ENCODE results near the gene RASGEF1B.

DNA sequence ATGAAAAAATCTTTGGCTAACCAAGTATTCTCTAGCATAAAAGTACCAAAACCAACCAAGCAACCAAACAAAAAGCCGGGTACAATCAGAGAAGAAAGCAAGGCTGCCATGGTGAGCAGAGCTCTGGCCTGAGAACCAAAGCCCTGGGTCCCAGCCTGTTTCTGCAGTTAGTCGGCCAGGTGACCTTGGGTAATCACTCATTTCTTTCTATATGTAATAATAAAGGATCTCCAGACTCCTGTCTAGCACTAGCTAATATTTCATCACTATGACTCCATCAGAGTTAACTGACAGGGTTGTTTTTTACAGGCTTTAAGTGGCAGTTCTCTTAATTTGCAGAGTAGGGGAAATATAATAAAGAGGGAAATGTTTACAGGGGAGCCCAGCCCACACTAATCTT is 34.0 kb upstream of the RASGEF1B start:
- TF ChIP-seq, protein P1, sequence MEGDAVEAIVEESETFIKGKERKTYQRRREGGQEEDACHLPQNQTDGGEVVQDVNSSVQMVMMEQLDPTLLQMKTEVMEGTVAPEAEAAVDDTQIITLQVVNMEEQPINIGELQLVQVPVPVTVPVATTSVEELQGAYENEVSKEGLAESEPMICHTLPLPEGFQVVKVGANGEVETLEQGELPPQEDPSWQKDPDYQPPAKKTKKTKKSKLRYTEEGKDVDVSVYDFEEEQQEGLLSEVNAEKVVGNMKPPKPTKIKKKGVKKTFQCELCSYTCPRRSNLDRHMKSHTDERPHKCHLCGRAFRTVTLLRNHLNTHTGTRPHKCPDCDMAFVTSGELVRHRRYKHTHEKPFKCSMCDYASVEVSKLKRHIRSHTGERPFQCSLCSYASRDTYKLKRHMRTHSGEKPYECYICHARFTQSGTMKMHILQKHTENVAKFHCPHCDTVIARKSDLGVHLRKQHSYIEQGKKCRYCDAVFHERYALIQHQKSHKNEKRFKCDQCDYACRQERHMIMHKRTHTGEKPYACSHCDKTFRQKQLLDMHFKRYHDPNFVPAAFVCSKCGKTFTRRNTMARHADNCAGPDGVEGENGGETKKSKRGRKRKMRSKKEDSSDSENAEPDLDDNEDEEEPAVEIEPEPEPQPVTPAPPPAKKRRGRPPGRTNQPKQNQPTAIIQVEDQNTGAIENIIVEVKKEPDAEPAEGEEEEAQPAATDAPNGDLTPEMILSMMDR (CRISPR knock-in tag; IDR thresholded peaks at IDR 0.05), result no peak
- TF ChIP-seq BCL6 (CRISPR knock-in tag; IDR thresholded peaks at IDR 0.05) (no peak), ZNF451 (CRISPR knock-in tag; IDR thresholded peaks at IDR 0.05) (no peak), TGIF2 (CRISPR knock-in tag; IDR thresholded peaks at IDR 0.05) (no peak), PTBP1 (IDR thresholded peaks at IDR 0.05; ENCODE audit: low read depth, low read length, poor library complexity, severe bottlenecking) (no peak), ELF1 (CRISPR knock-in tag; IDR thresholded peaks at IDR 0.05) (no peak), GABPA (IDR thresholded peaks at IDR 0.05; ENCODE audit: low read depth, low read length) (no peak), GABPA (CRISPR knock-in tag; IDR thresholded peaks at IDR 0.05; ENCODE audit: low read depth) (no peak), TBL1XR1 (IDR thresholded peaks at IDR 0.05; ENCODE audit: borderline replicate concordance, low read length, partially characterized antibody) (no peak), ESRRA (CRISPR knock-in tag; IDR thresholded peaks at IDR 0.05; ENCODE audit: low read depth) (no peak), RFX5 (IDR thresholded peaks at IDR 0.05; ENCODE audit: low read depth, low read length) (no peak)
- TF ChIP-seq, protein P2, sequence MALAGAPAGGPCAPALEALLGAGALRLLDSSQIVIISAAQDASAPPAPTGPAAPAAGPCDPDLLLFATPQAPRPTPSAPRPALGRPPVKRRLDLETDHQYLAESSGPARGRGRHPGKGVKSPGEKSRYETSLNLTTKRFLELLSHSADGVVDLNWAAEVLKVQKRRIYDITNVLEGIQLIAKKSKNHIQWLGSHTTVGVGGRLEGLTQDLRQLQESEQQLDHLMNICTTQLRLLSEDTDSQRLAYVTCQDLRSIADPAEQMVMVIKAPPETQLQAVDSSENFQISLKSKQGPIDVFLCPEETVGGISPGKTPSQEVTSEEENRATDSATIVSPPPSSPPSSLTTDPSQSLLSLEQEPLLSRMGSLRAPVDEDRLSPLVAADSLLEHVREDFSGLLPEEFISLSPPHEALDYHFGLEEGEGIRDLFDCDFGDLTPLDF (CRISPR knock-in tag; IDR thresholded peaks at IDR 0.05), result no peak

All from HepG2 (cell line).